GM21447 (cell line): Measurements from ENCODE around the gene PTPRD.
"Not testable (repeated sequence)": the region's sequence is repeated elsewhere in the genome, so short reads cannot be mapped to it uniquely, and the experiment has no call there.

Source experiments
- ATAC-seq: cut with Tn5 transposase; IDR thresholded peaks from one replicate; pipeline ENCODE4 v1.9.1; 2021; ENCODE audit not compliant: unreplicated experiment

PTPRD gene

GRCh38 chr9:9552665-9553064, 1060.1 kb downstream of the PTPRD start:
- no peak for ATAC-seq

- no peak for ATAC-seq
These were observed 1074.0 kb downstream of the PTPRD start for GRCh38 chr9:9538766-9539165.

GRCh38 chr9:9538356-9538755, 1074.4 kb downstream of the PTPRD start:
- no peak for ATAC-seq

GRCh38 chr9:9536523-9536922, 1076.3 kb downstream of the PTPRD start:
- ATAC-seq: no peak

GRCh38 chr9:9523476-9524139, 1089.2 kb downstream of the PTPRD start:
- ATAC-seq: no peak

- no peak for ATAC-seq
These were observed 1090.4 kb downstream of the PTPRD start for GRCh38 chr9:9522406-9522805.

- ATAC-seq: no peak
These were observed 1091.6 kb downstream of the PTPRD start for GRCh38 chr9:9521033-9521779.

- ATAC-seq: no peak
These were observed 1107.9 kb downstream of the PTPRD start for GRCh38 chr9:9504869-9505268.

GRCh38 chr9:9499546-9499945, 1113.3 kb downstream of the PTPRD start:
- no peak for ATAC-seq

- no peak for ATAC-seq
These were observed 1114.0 kb downstream of the PTPRD start for GRCh38 chr9:9498846-9499245.

GRCh38 chr9:9498128-9498527, 1114.7 kb downstream of the PTPRD start:
- ATAC-seq: no peak

GRCh38 chr9:9494336-9494735, 1118.5 kb downstream of the PTPRD start:
- no peak for ATAC-seq

GRCh38 chr9:9492506-9492905, 1120.3 kb downstream of the PTPRD start:
- no peak for ATAC-seq

GRCh38 chr9:9489183-9489582, 1123.6 kb downstream of the PTPRD start:
- ATAC-seq: no peak

- no peak for ATAC-seq
These were observed 1129.6 kb downstream of the PTPRD start for GRCh38 chr9:9483175-9483574.

- no peak for ATAC-seq
These were observed 1134.1 kb downstream of the PTPRD start for GRCh38 chr9:9478741-9479140.

- ATAC-seq: no peak
These were observed 1143.5 kb downstream of the PTPRD start for GRCh38 chr9:9469271-9469670.

GRCh38 chr9:9441874-9442273, 1170.9 kb downstream of the PTPRD start:
- ATAC-seq: not testable (repeated sequence)

GRCh38 chr9:9437641-9438040, 1175.2 kb downstream of the PTPRD start:
- no peak for ATAC-seq

GRCh38 chr9:9426454-9426853, 1186.3 kb downstream of the PTPRD start:
- ATAC-seq: not testable (repeated sequence)

GRCh38 chr9:9412241-9412640, 1200.6 kb downstream of the PTPRD start:
- ATAC-seq: no peak

- no peak for ATAC-seq
These were observed 1202.1 kb downstream of the PTPRD start for GRCh38 chr9:9410736-9411135.

GRCh38 chr9:9399982-9400381, 1212.8 kb downstream of the PTPRD start:
- no peak for ATAC-seq
